Upper lobe of left lung (tissue), 4 donors: ENCODE measurements around the gene PPP1R2.

ENCODE experiments used
- POLR2A ChIP-seq, 4 donors: fragments of 450-650 bp; IDR thresholded peaks; one replicate each; pipeline ENCODE4 v1.5.1; 2016 to 2017; ENCODE audit warnings: antibody characterized with exemption in 4 of 4, mild to moderate bottlenecking in 2 of 4
- POLR2AphosphoS5 ChIP-seq, 2 donors: sonication (generic); formaldehyde crosslinking; IDR thresholded peaks; one replicate each; pipeline ENCODE4 v1.5.1; 2017; ENCODE audit warnings: antibody characterized with exemption in 2 of 2

DNA sequence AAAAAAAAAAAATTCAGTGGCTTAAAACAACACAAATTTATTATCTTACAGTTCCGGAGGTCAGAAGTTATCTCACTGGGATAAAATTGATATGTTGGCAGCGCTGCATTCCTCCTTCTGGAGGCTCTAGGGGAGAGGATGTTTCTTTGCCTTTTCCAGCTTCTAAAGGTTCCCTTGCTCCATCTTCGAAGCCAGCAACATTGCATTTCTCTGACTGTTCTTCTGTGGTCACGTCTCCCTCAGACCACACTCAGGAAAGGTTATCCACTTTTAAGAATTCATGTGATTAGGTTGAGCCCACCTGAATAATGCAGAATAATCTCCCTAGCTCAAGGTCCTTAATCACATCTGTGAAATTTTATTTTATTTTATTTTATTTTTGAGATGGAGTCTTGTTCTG is 76.9 kb downstream of the PPP1R2 start:
- TF ChIP-seq POLR2A (IDR thresholded peaks at IDR 0.05), result no peak
- no peak for TF ChIP-seq POLR2AphosphoS5 (IDR thresholded peaks at IDR 0.05)
